Mucosa of rectum (tissue), 2 donors: ENCODE results near the gene SH3BP4.

Source experiments
- H3K27ac ChIP-seq, 2 donors: one replicate each; pipeline ENCODE4 v1.7.0; 2013; ENCODE audit warnings: inconsistent platforms in 2 of 2, low read depth in 2 of 2, low read length in 2 of 2
- H3K27me3 ChIP-seq, 2 donors: one replicate each; pipeline ENCODE4 v1.7.0; 2013; ENCODE audit warnings: low read length in 2 of 2; ENCODE audit not compliant: control insufficient read depth in 2 of 2, insufficient read depth in 2 of 2
- H3K36me3 ChIP-seq, 2 donors: one replicate each; pipeline ENCODE4 v1.7.0; 2013; ENCODE audit warnings: low read length in 2 of 2; ENCODE audit not compliant: control insufficient read depth in 2 of 2, insufficient read depth in 2 of 2
- H3K4me1 ChIP-seq, 2 donors: one replicate each; pipeline ENCODE4 v1.7.0; 2013; ENCODE audit warnings: low read length in 2 of 2, mild to moderate bottlenecking in 1 of 2; ENCODE audit not compliant: control insufficient read depth in 2 of 2, insufficient read depth in 2 of 2
- H3K4me3 ChIP-seq, 2 donors: one replicate each; pipeline ENCODE4 v1.7.0; 2013; ENCODE audit warnings: low read length in 2 of 2
- H3K9ac ChIP-seq, 2 donors: one replicate each; pipeline ENCODE4 v1.7.0; 2013; ENCODE audit warnings: low read length in 2 of 2, low read depth in 1 of 2, mild to moderate bottlenecking in 1 of 2
- H3K9me3 ChIP-seq, 2 donors: one replicate each; pipeline ENCODE4 v1.7.0; 2013; ENCODE audit warnings: low read length in 2 of 2; ENCODE audit not compliant: control insufficient read depth in 2 of 2
- donor health status: healthy.
- donor health status: Normal muscosa, but diverticular disease.

SH3BP4 gene

GRCh38 chr2:234991290-234991689 is 39.5 kb downstream of the SH3BP4 start:
- no peak overlapping the region for H3K4me3 ChIP-seq
- no peaks in the 10 kb centered on the region for H3K9me3 ChIP-seq
- H3K4me1 ChIP-seq = peaks cover 15 to 26% of the 10 kb centered on the region in 2 donors
- no peak overlapping the region for H3K9ac ChIP-seq
- no peaks in the 10 kb centered on the region for H3K27me3 ChIP-seq
- no peak overlapping the region for H3K27ac ChIP-seq
- no peaks in the 10 kb centered on the region for H3K36me3 ChIP-seq

- Histone ChIP-seq H3K9ac (no peak overlapping the region), H3K36me3 (no peaks in the 10 kb centered on the region), H3K4me3 (no peak overlapping the region), H3K27me3 (no peaks in the 10 kb centered on the region), H3K4me1 (peaks cover 15 to 26% of the 10 kb centered on the region in 2 donors), H3K9me3 (no peaks in the 10 kb centered on the region), H3K27ac (no peak overlapping the region)
Measured at GRCh38 chr2:234991793-234992192, 40.0 kb downstream of the SH3BP4 start.

GRCh38 chr2:234992196-234992595 is 40.4 kb downstream of the SH3BP4 start:
- H3K9ac ChIP-seq = no peak overlapping the region
- peaks cover 15 to 26% of the 10 kb centered on the region in 2 donors for H3K4me1 ChIP-seq
- no peak overlapping the region for H3K27ac ChIP-seq
- no peaks in the 10 kb centered on the region for H3K27me3 ChIP-seq
- no peaks in the 10 kb centered on the region for H3K9me3 ChIP-seq
- no peaks in the 10 kb centered on the region for H3K36me3 ChIP-seq
- H3K4me3 ChIP-seq = no peak overlapping the region

- Histone ChIP-seq H3K9ac (no peak overlapping the region), H3K4me3 (no peak overlapping the region), H3K4me1 (peaks cover 15 to 26% of the 10 kb centered on the region in 2 donors), H3K27ac (no peak overlapping the region), H3K36me3 (no peaks in the 10 kb centered on the region), H3K27me3 (no peaks in the 10 kb centered on the region), H3K9me3 (no peaks in the 10 kb centered on the region)
Measured at GRCh38 chr2:234992624-234993349, 41.0 kb downstream of the SH3BP4 start.

DNA sequence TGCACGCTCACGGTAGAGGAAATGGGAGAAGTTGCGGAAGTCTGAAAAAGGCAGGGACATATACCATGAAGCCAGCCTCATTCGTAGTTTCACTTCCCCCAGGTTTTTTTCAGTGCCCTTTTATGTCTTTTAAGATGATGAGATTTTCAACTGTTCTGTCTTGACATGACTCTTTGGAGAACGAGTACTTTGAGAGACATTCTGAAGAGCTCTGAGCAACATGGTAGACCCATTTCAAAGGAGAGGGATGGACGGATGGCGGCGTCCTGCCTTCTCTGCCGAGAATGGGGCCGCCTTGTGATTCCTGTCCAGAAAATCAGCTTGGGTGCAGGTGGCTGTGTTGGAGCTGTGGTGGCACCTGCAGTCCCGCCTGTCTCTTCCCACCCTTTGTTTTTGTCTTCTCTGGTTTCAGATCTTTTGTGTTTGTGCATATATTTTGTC is 41.7 kb downstream of the SH3BP4 start:
- no peaks in the 10 kb centered on the region for H3K36me3 ChIP-seq
- H3K9ac ChIP-seq = no peak overlapping the region
- H3K4me3 ChIP-seq = no peak overlapping the region
- H3K27ac ChIP-seq = no peak overlapping the region
- no peaks in the 10 kb centered on the region for H3K27me3 ChIP-seq
- H3K9me3 ChIP-seq = no peaks in the 10 kb centered on the region
- peaks cover 12 to 26% of the 10 kb centered on the region in 2 donors for H3K4me1 ChIP-seq

DNA sequence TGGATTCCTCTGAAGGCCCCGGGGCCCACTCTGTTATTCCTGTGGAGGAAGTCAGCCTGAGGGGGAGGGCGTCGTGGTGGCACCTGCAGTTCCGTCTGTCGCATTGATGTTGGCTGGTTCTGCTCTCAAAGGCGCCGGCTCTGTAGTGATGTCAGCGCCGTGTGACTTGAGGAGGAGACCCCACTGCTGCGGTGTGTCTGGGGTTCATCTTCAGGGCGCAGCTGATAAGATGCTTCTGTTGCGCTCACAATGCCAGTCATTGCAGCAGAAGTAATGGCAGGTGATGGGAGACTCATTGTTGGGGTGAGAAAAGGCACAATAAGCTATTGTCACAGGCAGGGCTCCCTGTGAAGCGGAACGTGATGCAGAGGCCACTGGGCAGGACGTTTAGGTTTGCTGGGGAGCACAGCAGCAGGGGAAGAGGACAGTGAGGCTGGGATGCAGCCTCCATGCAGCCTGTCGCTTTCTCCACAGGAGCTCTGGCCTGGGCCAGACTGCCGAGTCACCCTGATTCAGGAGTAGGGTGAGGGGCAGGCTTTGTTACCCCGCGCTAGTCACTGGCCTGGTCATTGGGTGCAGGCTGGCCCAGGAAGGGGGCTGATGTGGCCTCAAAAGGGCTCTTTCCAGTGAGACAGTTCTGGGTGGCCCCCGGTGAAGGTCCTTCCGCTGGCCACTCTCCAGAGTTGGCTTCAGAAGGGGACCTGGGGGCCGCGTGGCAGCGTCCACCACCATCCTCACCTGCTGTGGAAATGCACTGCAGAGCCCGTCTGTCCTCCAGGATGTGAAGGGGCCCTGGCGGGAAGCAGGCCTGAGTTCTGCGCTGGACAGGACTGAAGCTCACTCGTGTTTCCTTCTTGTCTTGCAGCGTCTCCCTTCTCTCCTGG is 42.9 kb downstream of the SH3BP4 start:
- Histone ChIP-seq H3K9ac (no peak overlapping the region), H3K4me1 (peaks cover 5 to 24% of the 10 kb centered on the region in 2 donors), H3K4me3 (no peak overlapping the region), H3K27ac (no peak overlapping the region), H3K27me3 (no peaks in the 10 kb centered on the region), H3K36me3 (no peaks in the 10 kb centered on the region), H3K9me3 (no peaks in the 10 kb centered on the region)

GRCh38 chr2:234995332-234996068 is 43.7 kb downstream of the SH3BP4 start:
- no peak overlapping the region for H3K9ac ChIP-seq
- H3K27ac ChIP-seq = no peak overlapping the region

DNA sequence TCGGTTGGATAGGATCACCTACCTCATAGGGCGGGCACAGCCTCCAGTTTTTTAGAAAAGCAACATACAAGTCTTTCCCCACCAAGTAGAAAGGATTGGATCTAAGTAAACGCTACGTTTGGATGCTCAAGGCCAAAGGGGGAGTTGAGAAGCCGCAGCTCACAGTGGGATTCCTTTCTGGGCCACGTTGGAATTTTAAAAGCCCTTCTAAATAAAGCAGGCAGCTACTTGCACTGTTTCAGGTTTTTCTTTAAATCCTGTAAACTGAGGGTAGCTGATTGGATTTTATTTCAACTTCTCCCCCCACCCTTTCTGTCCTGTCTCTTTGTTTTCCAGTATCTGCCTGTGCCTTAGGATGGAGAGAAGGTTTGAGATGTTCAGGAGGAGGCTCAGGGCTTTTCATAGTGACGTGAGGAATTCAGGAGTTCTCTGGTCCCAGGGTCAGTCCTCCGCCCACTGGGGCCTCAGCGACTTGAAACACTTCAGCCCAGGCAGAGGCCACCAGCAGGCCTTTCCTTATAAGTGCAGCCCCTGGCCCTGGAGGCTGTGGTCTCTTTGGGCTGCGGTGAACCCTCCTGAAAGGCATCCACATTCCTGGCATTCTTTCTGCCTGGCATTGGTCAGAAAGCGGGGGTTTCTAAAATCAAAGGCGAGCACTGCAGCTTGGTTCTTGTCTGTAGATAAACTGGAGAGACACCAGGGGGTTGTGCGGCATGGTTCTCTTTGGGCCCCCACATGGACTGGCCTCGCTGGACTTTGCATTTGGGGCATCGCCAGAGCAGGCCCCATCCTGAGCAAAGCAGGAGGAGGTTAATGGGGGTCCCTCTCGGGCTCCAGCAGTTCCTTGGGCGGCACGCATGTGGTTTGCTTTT is 44.5 kb downstream of the SH3BP4 start:
- no peak overlapping the region for H3K4me3 ChIP-seq
- H3K27ac ChIP-seq = no peak overlapping the region
- H3K27me3 ChIP-seq = no peaks in the 10 kb centered on the region
- no peak overlapping the region for H3K9ac ChIP-seq
- H3K36me3 ChIP-seq = no peaks in the 10 kb centered on the region
- H3K9me3 ChIP-seq = no peaks in the 10 kb centered on the region
- peaks cover 19 to 40% of the 10 kb centered on the region in 2 donors for H3K4me1 ChIP-seq

More at GRCh38 chr2:234995332-234996068, 43.7 kb downstream of the SH3BP4 start:
- Histone ChIP-seq H3K27me3 (no peaks in the 10 kb centered on the region), H3K36me3 (no peaks in the 10 kb centered on the region), H3K9me3 (no peaks in the 10 kb centered on the region), H3K4me3 (no peak overlapping the region), H3K4me1 (peaks cover 13 to 32% of the 10 kb centered on the region in 2 donors)

DNA sequence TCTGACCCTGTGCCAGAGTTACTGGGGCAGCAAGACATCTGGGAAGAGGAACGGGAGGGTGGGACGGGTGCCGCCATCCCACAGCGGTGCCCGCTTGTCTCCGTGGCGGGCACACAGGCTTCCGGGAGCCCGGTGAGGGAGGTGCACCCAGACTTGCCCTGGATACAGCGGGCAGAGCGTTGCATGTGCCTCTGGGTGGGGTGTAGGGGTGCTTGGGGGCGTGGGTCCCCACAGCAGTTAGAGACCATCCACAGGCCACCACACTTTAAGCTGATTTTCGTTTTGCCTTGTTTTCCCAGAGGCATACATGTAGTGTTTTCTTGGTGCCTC is 45.1 kb downstream of the SH3BP4 start:
- peaks cover 19 to 46% of the 10 kb centered on the region in 2 donors for H3K4me1 ChIP-seq
- H3K9me3 ChIP-seq = no peaks in the 10 kb centered on the region

More for the DNA sequence above, 45.1 kb downstream of the SH3BP4 start:
- no peak overlapping the region for H3K27ac ChIP-seq
- no peaks in the 10 kb centered on the region for H3K36me3 ChIP-seq
- no peak overlapping the region for H3K4me3 ChIP-seq
- no peaks in the 10 kb centered on the region for H3K27me3 ChIP-seq
- H3K9ac ChIP-seq = no peak overlapping the region
